ENCODE data around the gene SLC9A2.
A peak's percentile ranks its signal among the peaks of the same experiment; 100 is the strongest.

SLC9A2 gene

GRCh38 chr2:102619414-102620319 lies at the start of gene SLC9A2:
TSS of gene SLC9A2 (plus strand) at chr2:102619553. CDS start at chr2:102619849, 296 bp downstream.
- peak within 1 kb of the TSS; percentile 42 for H3K4me3 ChIP-seq (ENCODE audit: low read depth, low read length)
- no peak for TF ChIP-seq CTCF (IDR thresholded peaks at IDR 0.05; ENCODE audit: low read depth, low read length)

- TF ChIP-seq CTCF (IDR thresholded peaks at IDR 0.05; ENCODE audit: low read depth, low read length): no peak
- no peak overlapping the region for H3K4me3 ChIP-seq (ENCODE audit: low read depth, low read length)
Measured at GRCh38 chr2:102575888-102576287, 43.5 kb upstream of the SLC9A2 start.

GRCh38 chr2:102578376-102578775 lies 41.0 kb upstream of the SLC9A2 start:
- TF ChIP-seq CTCF (IDR thresholded peaks at IDR 0.05; ENCODE audit: low read depth, low read length): no peak
- H3K4me3 ChIP-seq (ENCODE audit: low read depth, low read length): no peak overlapping the region

GRCh38 chr2:102581911-102582310 lies 37.4 kb upstream of the SLC9A2 start:
- no peak for TF ChIP-seq CTCF (IDR thresholded peaks at IDR 0.05; ENCODE audit: low read depth, low read length)
- peak overlapping the region; percentile 3; the same call in 1 of the 2 replicates for H3K4me3 ChIP-seq (ENCODE audit: low read depth, low read length)

GRCh38 chr2:102582845-102583244 lies 36.5 kb upstream of the SLC9A2 start:
- TF ChIP-seq CTCF (IDR thresholded peaks at IDR 0.05; ENCODE audit: low read depth, low read length): no peak
- H3K4me3 ChIP-seq (ENCODE audit: low read depth, low read length): no peak overlapping the region

- no peak overlapping the region for H3K4me3 ChIP-seq (ENCODE audit: low read depth, low read length)
- no peak for TF ChIP-seq CTCF (IDR thresholded peaks at IDR 0.05; ENCODE audit: low read depth, low read length)
Measured at GRCh38 chr2:102585847-102586404, 33.4 kb upstream of the SLC9A2 start.
